IPS-18c (cell line): ENCODE data around the gene MEIKIN.
"Not testable (repeated sequence)": the region's sequence is repeated elsewhere in the genome, so short reads cannot be mapped to it uniquely, and the experiment has no call there.

ENCODE experiments used
- H3K4me3 ChIP-seq: 2 replicates; pipeline ENCODE4 v1.7.0; 2013; ENCODE audit warnings: low read depth, mild to moderate bottlenecking, low read length, moderate library complexity; ENCODE audit not compliant: insufficient read depth
- H3K9me3 ChIP-seq: one replicate; pipeline ENCODE4 v1.6.1; 2013; ENCODE audit warnings: mild to moderate bottlenecking, low read length, moderate library complexity; ENCODE audit not compliant: control insufficient read depth, insufficient read depth

The MEIKIN gene

DNA sequence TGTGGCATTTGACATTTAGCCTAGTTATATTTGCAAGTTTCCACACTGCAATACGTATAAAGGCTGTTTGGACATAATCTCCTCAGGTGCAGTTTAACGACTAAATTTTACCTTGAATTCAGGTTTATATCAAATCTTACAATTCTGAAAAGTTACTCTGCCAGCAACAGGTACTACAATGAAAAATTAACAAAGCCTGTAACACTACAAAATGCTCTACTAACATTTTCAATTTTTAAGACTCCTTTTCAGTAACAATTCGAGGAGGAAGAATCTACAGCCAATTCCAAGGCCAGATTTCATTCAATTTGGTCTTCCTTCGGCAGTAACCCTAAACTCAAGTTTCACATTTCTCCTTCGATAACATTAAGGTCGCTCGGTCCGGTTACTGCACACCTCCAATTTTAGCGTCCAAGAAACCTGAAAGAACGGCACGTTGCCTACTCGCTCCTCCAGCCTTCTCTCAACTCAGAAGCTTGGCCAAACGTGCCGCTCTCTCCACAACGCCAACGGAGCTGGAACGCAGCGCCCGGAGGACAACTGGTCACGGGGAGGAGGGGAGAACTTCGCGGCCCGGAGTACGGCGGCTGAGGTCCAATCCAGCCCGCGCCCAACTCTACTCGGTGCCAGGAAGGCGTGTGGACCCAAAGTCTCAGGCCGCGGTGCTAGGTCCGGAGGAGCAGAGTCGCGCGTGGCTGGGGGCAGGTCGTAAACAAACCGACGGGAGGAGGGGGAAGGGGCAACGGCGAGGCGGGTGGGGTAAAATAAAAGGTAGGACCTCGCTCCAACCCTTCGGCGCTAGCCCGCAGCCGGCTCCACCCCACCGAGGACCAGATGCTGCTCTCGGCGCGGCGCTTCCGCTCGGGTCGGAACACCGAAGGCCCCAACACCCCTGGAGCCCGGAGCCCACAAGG, 149.3 kb downstream of the MEIKIN start:
- H3K4me3 ChIP-seq, result peak overlapping the region; percentile 94
- H3K9me3 ChIP-seq, result no peaks in the 10 kb centered on the region

- no peak overlapping the region for H3K4me3 ChIP-seq
- H3K9me3 ChIP-seq, result no peaks in the 10 kb centered on the region
These were observed 150.2 kb downstream of the MEIKIN start for GRCh38 chr5:131795228-131795627.

- H3K9me3 ChIP-seq, result no peaks in the 10 kb centered on the region
- no peak overlapping the region for H3K4me3 ChIP-seq
These were observed 150.9 kb downstream of the MEIKIN start for GRCh38 chr5:131794586-131794985.

GRCh38 chr5:131792896-131793295, 152.6 kb downstream of the MEIKIN start:
- no peaks in the 10 kb centered on the region for H3K9me3 ChIP-seq
- H3K4me3 ChIP-seq, result no peak overlapping the region

DNA sequence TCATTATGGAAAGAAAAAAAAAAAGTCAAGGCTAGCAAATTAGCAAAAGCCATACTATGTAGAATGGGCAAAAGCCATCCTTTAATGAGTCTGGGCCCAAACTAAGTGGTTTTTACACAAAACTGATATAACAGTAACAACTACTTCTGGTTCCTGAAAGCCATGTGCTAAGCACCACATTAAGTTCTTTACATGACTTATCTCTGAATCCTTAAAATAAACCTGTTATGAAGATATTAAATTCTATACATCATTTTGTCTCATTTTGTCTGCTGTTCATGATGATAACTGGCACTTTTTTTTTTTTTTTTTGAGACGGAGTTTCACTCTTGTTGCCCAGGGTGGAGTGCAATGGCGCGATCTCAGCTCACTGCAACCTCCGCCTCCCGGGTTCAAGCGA, 153.6 kb downstream of the MEIKIN start:
- Histone ChIP-seq H3K4me3 (no peak overlapping the region), H3K9me3 (no peaks in the 10 kb centered on the region)

DNA sequence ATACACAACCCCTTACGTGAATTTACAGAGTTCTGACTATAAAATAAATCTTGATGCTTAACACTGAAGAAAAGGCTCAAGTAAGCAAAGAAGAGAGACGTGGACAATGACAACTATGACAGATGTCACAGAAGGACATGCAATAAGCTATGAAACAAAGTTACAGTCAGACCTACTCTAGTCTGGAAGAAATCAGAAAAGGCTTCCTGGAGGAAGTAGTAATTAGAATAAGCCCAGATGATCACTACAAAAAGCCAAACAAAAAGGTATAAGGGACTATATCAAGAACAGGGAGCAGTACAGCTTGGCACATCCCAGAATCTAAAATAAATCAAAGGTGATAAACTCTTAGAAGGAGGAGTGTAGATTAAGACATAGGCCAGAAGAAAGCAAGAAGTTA, 154.9 kb downstream of the MEIKIN start:
- no peaks in the 10 kb centered on the region for H3K9me3 ChIP-seq
- no peak overlapping the region for H3K4me3 ChIP-seq

- Histone ChIP-seq H3K9me3 (no peaks in the 10 kb centered on the region), H3K4me3 (no peak overlapping the region)
These were observed 155.7 kb downstream of the MEIKIN start for GRCh38 chr5:131789765-131790164.

- no peak overlapping the region for H3K4me3 ChIP-seq
These were observed 157.7 kb downstream of the MEIKIN start for GRCh38 chr5:131787736-131788135.

GRCh38 chr5:131786900-131787692, 158.4 kb downstream of the MEIKIN start:
- Histone ChIP-seq H3K9me3 (no peaks in the 10 kb centered on the region), H3K4me3 (no peak overlapping the region)

More at GRCh38 chr5:131787736-131788135, 157.7 kb downstream of the MEIKIN start:
- no peaks in the 10 kb centered on the region for H3K9me3 ChIP-seq

- Histone ChIP-seq H3K9me3 (no peaks in the 10 kb centered on the region), H3K4me3 (no peak overlapping the region)
These were observed 159.4 kb downstream of the MEIKIN start for GRCh38 chr5:131786036-131786435.

GRCh38 chr5:131783874-131784273, 161.6 kb downstream of the MEIKIN start:
- Histone ChIP-seq H3K4me3 (no peak overlapping the region), H3K9me3 (no peaks in the 10 kb centered on the region)

DNA sequence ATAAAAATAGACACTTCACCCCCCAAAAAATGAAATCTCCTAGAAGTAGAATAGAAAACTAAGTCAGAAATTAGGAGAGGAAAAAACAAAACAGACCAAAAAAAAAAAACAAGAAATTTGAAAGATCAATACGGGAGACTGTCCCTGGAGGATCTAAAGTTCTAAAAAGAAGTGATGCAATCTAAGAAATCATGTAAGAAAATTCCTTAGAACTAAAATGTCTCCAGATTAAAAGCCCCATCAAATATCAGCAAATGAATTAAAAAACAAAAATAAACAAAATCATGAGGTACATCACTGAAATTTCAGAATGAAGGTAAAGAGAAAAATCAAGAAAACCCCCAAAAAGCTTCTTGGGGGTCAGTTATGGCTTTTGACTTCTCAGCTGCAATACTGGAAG, 162.1 kb downstream of the MEIKIN start:
- H3K4me3 ChIP-seq, result no peak overlapping the region
- no peaks in the 10 kb centered on the region for H3K9me3 ChIP-seq

DNA sequence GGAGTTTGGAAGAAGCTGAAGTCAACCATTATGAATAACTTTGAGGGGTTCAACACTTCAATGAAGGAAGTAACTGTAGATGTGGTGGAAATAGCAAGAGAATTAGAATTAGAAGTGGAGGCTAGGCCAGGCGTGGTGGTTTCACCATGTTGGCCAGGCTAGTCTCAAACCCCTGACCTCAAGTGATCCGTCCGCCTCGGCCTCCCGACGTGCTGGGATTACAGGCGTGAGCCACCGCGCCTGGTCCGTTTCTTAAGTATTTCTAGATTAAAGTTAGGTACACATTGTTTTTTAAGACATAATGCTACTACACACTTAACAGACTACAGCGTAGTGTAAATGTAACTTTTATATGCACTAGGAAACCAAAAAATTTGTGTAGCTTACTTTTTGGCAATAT, 162.7 kb downstream of the MEIKIN start:
- Histone ChIP-seq H3K4me3 (no peak overlapping the region), H3K9me3 (no peaks in the 10 kb centered on the region)

GRCh38 chr5:131778141-131778540, 167.3 kb downstream of the MEIKIN start:
- not testable (repeated sequence) for H3K9me3 ChIP-seq, H3K4me3 ChIP-seq

GRCh38 chr5:131776450-131776849, 169.0 kb downstream of the MEIKIN start:
- no peaks in the 10 kb centered on the region for H3K9me3 ChIP-seq
- H3K4me3 ChIP-seq, result no peak overlapping the region

DNA sequence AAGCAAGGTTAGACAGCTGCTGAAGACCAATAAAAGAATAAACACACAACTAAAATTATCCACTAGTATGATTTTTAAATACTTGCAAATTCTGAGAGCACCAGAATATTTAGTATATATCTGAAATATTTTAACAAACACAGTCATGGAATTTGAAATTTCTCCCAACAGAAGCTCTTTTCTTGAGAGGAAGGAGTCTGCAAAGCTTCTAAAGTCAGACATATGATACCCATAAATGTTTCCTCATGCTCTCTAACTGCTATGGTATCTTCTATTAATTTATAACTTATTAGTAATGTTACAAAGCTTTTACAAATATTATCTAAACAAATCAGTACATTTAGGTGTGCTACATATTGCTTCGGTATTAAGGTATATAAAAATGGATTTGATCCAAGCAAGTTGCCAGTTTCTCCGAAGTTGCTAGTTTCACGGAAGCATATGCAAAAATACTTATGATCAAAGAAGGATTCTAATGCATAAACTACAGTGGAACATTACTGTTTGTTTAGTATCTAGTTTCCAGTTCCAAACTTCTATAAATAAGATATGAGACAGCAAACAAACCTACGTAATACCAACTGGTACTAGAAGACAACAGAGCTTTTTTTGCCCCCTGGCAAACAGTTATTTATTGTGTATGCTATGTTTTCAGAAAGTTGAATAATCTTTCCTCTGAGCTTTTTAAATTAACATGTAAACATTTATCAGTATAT, 170.7 kb downstream of the MEIKIN start:
- H3K9me3 ChIP-seq, result no peaks in the 10 kb centered on the region
- H3K4me3 ChIP-seq, result no peak overlapping the region

DNA sequence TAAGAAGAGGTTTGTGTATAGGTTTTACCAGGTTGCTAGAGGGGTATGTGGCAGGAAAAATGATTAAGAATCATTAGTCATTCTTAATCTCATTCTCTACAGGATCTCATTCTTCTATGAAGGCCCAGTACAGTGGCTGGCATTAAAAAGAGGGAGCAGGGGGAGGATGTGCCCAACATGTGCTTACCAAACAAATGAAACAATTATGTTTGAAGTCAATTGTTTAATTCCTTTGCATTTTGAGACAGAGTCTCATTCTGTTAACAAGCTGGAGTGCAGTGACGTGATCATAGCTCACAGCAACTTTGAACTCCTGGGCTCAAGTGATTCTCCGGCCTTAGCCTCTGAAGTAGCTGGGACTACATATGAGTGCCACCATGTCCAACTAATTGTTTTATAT, 171.7 kb downstream of the MEIKIN start:
- no peaks in the 10 kb centered on the region for H3K9me3 ChIP-seq
- no peak overlapping the region for H3K4me3 ChIP-seq
